ENCODE data around the gene BACH2.

BACH2 gene

GRCh38 chr6:90179190-90180169 is 117.2 kb downstream of the BACH2 start:
- peaks cover 24% of the 10 kb centered on the region for H3K4me1 ChIP-seq

GRCh38 chr6:90178384-90178855 is 118.2 kb downstream of the BACH2 start:
- H3K9ac ChIP-seq, result no peak overlapping the region
- H3K27ac ChIP-seq, result no peak overlapping the region
- no peaks in the 10 kb centered on the region for H3K9me3 ChIP-seq (ENCODE audit: control insufficient read depth, low read length)
- peaks cover 3% of the 10 kb centered on the region for H3K79me2 ChIP-seq
- no peaks in the 10 kb centered on the region for H3K27me3 ChIP-seq (ENCODE audit: control insufficient read depth, insufficient read depth, low read length)
- no peak overlapping the region for H3K4me3 ChIP-seq (ENCODE audit: low read depth, low read length)
- no peak for TF ChIP-seq CTCF (IDR thresholded peaks at IDR 0.05)
- H3K4me2 ChIP-seq (ENCODE audit: low read length), result no peak overlapping the region
- no peaks in the 10 kb centered on the region for H3K36me3 ChIP-seq (ENCODE audit: control insufficient read depth, insufficient read depth, low read length)
- no peak overlapping the region for H2AFZ ChIP-seq
- H3K4me1 ChIP-seq, result peaks cover 14% of the 10 kb centered on the region

More at GRCh38 chr6:90179190-90180169, 117.2 kb downstream of the BACH2 start:
- Histone ChIP-seq H3K9me3 (ENCODE audit: control insufficient read depth, low read length) (no peaks in the 10 kb centered on the region), H3K9ac (no peak overlapping the region), H3K79me2 (peaks cover 3% of the 10 kb centered on the region), H3K27me3 (ENCODE audit: control insufficient read depth, insufficient read depth, low read length) (no peaks in the 10 kb centered on the region), H3K4me3 (ENCODE audit: low read depth, low read length) (no peak overlapping the region), H2AFZ (no peak overlapping the region), H3K36me3 (ENCODE audit: control insufficient read depth, insufficient read depth, low read length) (no peaks in the 10 kb centered on the region), H3K4me2 (ENCODE audit: low read length) (no peak overlapping the region), H3K27ac (no peak overlapping the region)
- peak; percentile 24 for TF ChIP-seq CTCF (IDR thresholded peaks at IDR 0.05)

GRCh38 chr6:90177544-90178383 is 118.9 kb downstream of the BACH2 start:
- H2AFZ ChIP-seq, result no peak overlapping the region
- H3K4me2 ChIP-seq (ENCODE audit: low read length), result no peak overlapping the region
- no peaks in the 10 kb centered on the region for H3K36me3 ChIP-seq (ENCODE audit: control insufficient read depth, insufficient read depth, low read length)
- peaks cover 13% of the 10 kb centered on the region for H3K4me1 ChIP-seq
- H3K9me3 ChIP-seq (ENCODE audit: control insufficient read depth, low read length), result no peaks in the 10 kb centered on the region
- H3K27ac ChIP-seq, result no peak overlapping the region
- no peak overlapping the region for H3K4me3 ChIP-seq (ENCODE audit: low read depth, low read length)
- no peaks in the 10 kb centered on the region for H3K27me3 ChIP-seq (ENCODE audit: control insufficient read depth, insufficient read depth, low read length)
- H3K9ac ChIP-seq, result no peak overlapping the region
- peaks cover 3% of the 10 kb centered on the region for H3K79me2 ChIP-seq
- no peak for TF ChIP-seq CTCF (IDR thresholded peaks at IDR 0.05)

- H3K27me3 ChIP-seq (ENCODE audit: control insufficient read depth, insufficient read depth, low read length), result no peaks in the 10 kb centered on the region
- H3K9me3 ChIP-seq (ENCODE audit: control insufficient read depth, low read length), result no peaks in the 10 kb centered on the region
- peak overlapping the region; percentile 65 for H2AFZ ChIP-seq
- no peak for TF ChIP-seq CTCF (IDR thresholded peaks at IDR 0.05)
- peak overlapping the region; percentile 58 for H3K27ac ChIP-seq
- peaks cover 9% of the 10 kb centered on the region for H3K4me1 ChIP-seq
- no peak overlapping the region for H3K9ac ChIP-seq
- no peak overlapping the region for H3K4me3 ChIP-seq (ENCODE audit: low read depth, low read length)
- H3K36me3 ChIP-seq (ENCODE audit: control insufficient read depth, insufficient read depth, low read length), result no peaks in the 10 kb centered on the region
- H3K4me2 ChIP-seq (ENCODE audit: low read length), result peak overlapping the region; percentile 36
- peaks cover 3% of the 10 kb centered on the region for H3K79me2 ChIP-seq
Observed at GRCh38 chr6:90175627-90176538, 120.8 kb downstream of the BACH2 start.

Measured in parathyroid adenoma (tissue), 2 donors.